Liver (tissue), 9 donors: ENCODE results near the gene ECE1. TPM values are rescaled to one million over a fixed set of nuclear protein-coding genes. Genes with fewer than 3 reads are reported as not detected.
"Not testable (repeated sequence)": the region's sequence is repeated elsewhere in the genome, so short reads cannot be mapped to it uniquely, and the experiment has no call there.

ENCODE experiments used
- DNase-seq: peaks from one replicate; pipeline ENCODE4 v3.0.0-alpha.2; 2017; ENCODE audit warnings: low spot score
- H3K27ac ChIP-seq, 2 donors: one replicate each; pipeline ENCODE4 v1.7.0; 2013; ENCODE audit warnings: inconsistent platforms in 2 of 2, low read length in 2 of 2, control low read depth in 1 of 2, low read depth in 1 of 2, mild to moderate bottlenecking in 1 of 2
- H3K27me3 ChIP-seq, 4 donors: one replicate each; pipeline versions ENCODE4 v1.6.1 to v1.7.0; 2013; ENCODE audit warnings: low read length in 3 of 4, inconsistent platforms in 1 of 4, mild to moderate bottlenecking in 1 of 4, moderate library complexity in 1 of 4; ENCODE audit not compliant: control insufficient read depth in 4 of 4, insufficient read depth in 4 of 4
- H3K36me3 ChIP-seq, 4 donors: one replicate each; pipeline versions ENCODE4 v1.6.1 to v1.7.0; 2013; ENCODE audit warnings: low read length in 3 of 4, mild to moderate bottlenecking in 3 of 4, low read depth in 1 of 4, moderate library complexity in 1 of 4; ENCODE audit not compliant: control insufficient read depth in 4 of 4, insufficient read depth in 3 of 4
- H3K4me1 ChIP-seq, 4 donors: one replicate each; pipeline versions ENCODE4 v1.6.1 to v1.7.0; 2013; ENCODE audit warnings: low read length in 3 of 4, mild to moderate bottlenecking in 3 of 4, moderate library complexity in 1 of 4; ENCODE audit not compliant: control insufficient read depth in 4 of 4, insufficient read depth in 4 of 4
- H3K4me3 ChIP-seq, 3 donors: one replicate each; pipeline versions ENCODE4 v1.6.1 to v1.7.0; 2013; ENCODE audit warnings: low read length in 3 of 3, control low read depth in 1 of 3, low read depth in 1 of 3, mild to moderate bottlenecking in 1 of 3
- H3K9ac ChIP-seq, 2 donors: one replicate each; pipeline ENCODE4 v1.7.0; 2013; ENCODE audit warnings: low read length in 2 of 2, mild to moderate bottlenecking in 2 of 2, moderate library complexity in 2 of 2, control low read depth in 1 of 2, low read depth in 1 of 2
- H3K9me3 ChIP-seq, 4 donors: one replicate each; pipeline versions ENCODE4 v1.6.1 to v1.7.0; 2013; ENCODE audit warnings: low read length in 3 of 4; ENCODE audit not compliant: control insufficient read depth in 4 of 4
- CTCF ChIP-seq: fragments of 150-350 bp; IDR thresholded peaks from 2 replicates; pipeline ENCODE4 v1.5.1; 2017; ENCODE audit warnings: improper control_type of control experiment, low read depth, low read length; ENCODE audit not compliant: missing input control
- EGR1 ChIP-seq, 2 donors: IDR thresholded peaks; 2 replicates each; pipeline ENCODE4 v1.6.1; 2016 to 2018; ENCODE audit warnings: antibody characterized with exemption in 2 of 2, low read depth in 2 of 2
- FOXA1 ChIP-seq: IDR thresholded peaks from 2 replicates; pipeline ENCODE4 v1.6.1; 2016; ENCODE audit warnings: antibody characterized with exemption
- FOXA2 ChIP-seq: IDR thresholded peaks from 2 replicates; pipeline ENCODE4 v1.6.1; 2016; ENCODE audit warnings: antibody characterized with exemption
- GABPA ChIP-seq, 2 donors: IDR thresholded peaks in 1 of 2; conservative IDR thresholded peaks in 1 of 2; 2 replicates each; pipeline ENCODE4 v1.6.1; 2016; ENCODE audit warnings: antibody characterized with exemption in 2 of 2, mild to moderate bottlenecking in 1 of 2, moderate library complexity in 1 of 2
- HNF4A ChIP-seq, 2 donors: conservative IDR thresholded peaks; 2 replicates each; pipeline ENCODE4 v1.6.1; 2016; ENCODE audit warnings: antibody characterized with exemption in 2 of 2, mild to moderate bottlenecking in 2 of 2
- HNF4G ChIP-seq: IDR thresholded peaks from 2 replicates; pipeline ENCODE4 v1.6.1; 2016; ENCODE audit warnings: antibody characterized with exemption
- NR2F2 ChIP-seq: IDR thresholded peaks from 2 replicates; pipeline ENCODE4 v1.6.1; 2016; ENCODE audit warnings: antibody characterized with exemption
- RAD21 ChIP-seq, 2 donors: IDR thresholded peaks; 2 replicates each; pipeline ENCODE4 v1.6.1; 2016; ENCODE audit warnings: antibody characterized with exemption in 2 of 2, mild to moderate bottlenecking in 2 of 2
- RXRA ChIP-seq, 2 donors: IDR thresholded peaks; 2 replicates each; pipeline ENCODE4 v1.6.1; 2017 to 2018; ENCODE audit warnings: antibody characterized with exemption in 2 of 2, mild to moderate bottlenecking in 1 of 2
- SP1 ChIP-seq: IDR thresholded peaks from 2 replicates; pipeline ENCODE4 v1.6.1; 2018; ENCODE audit warnings: antibody characterized with exemption, mild to moderate bottlenecking
- TAF1 ChIP-seq: conservative IDR thresholded peaks from 2 replicates; pipeline ENCODE4 v1.6.1; 2016; ENCODE audit warnings: antibody characterized with exemption, mild to moderate bottlenecking
- YY1 ChIP-seq: IDR thresholded peaks from 2 replicates; pipeline ENCODE4 v1.6.1; 2016; ENCODE audit warnings: antibody characterized with exemption, mild to moderate bottlenecking
- WGBS: extraction: QIAGEN DNeasy Blood & Tissue Kit; methylation state at CpG from one replicate; pipeline ENCODE4 v1.1.7; 2013; 5-methylcytosine and 5-hydroxymethylcytosine counted together
- polyA plus RNA-seq, 2 donors: library from polyadenylated mRNA; stranded (reverse) in 1 of 2; unstranded in 1 of 2; fragments of 200-250 nt in 1 of 2; fragments of >200 nt in 1 of 2; fragmentation: Nextera tagmentation in 1 of 2; extraction: Ambion mirVana in 1 of 2; gene quantifications; one replicate each; pipeline versions ENCODE4 v1.2.1 to v1.2.3, GENCODE V29; 2013 to 2015
- total RNA-seq, 2 donors: library from RNA; depleted of rRNA; stranded (reverse); fragments of >200 nt; gene quantifications; one replicate each; pipeline ENCODE4 v1.2.3, GENCODE V29; 2014
- TF ChIP-seq, protein P1 (sequence below): IDR thresholded peaks from 2 replicates; pipeline ENCODE4 v1.6.1; 2016; ENCODE audit warnings: antibody characterized with exemption
- TF ChIP-seq, protein P2 (sequence below): IDR thresholded peaks from 2 replicates; pipeline ENCODE4 v1.6.1; 2016; ENCODE audit warnings: antibody characterized with exemption
- TF ChIP-seq, protein P3 (sequence below): IDR thresholded peaks from 2 replicates; pipeline ENCODE4 v1.6.1; 2016; ENCODE audit warnings: antibody characterized with exemption, mild to moderate bottlenecking
- donor health status: healthy.
- donor health status: healthy.
- donor health status: healthy.
- donor health status: healthy.
- donor health status: healthy.

ECE1 gene
- total and polyA plus RNA-seq, 4 donors, result 29.3 to 46.4 (median 39.6) TPM

- H3K27me3 ChIP-seq, result no peaks in the 10 kb centered on the region
- peak overlapping the region; percentile 67 to 90 (median 69) for H3K4me3 ChIP-seq
- no peaks in the 10 kb centered on the region for H3K9me3 ChIP-seq
- H3K9ac ChIP-seq, result peak overlapping the region; percentile 51 to 60
- H3K4me1 ChIP-seq, result peaks cover 2 to 25% (median 12%) of the 10 kb centered on the region in 4 donors
- peaks cover 0 to 1% (median 0%) of the 10 kb centered on the region in 4 donors for H3K36me3 ChIP-seq
- DNase-seq, result no peak
- 9% methylated on average over 12 of the region's 12 CpGs for WGBS
- TF ChIP-seq NR2F2 (no peak), HNF4A (conservative IDR thresholded peaks at IDR 0.05) (peak; percentile 27 to 43), YY1 (no peak), SP1 (peak; percentile 14), EGR1 (IDR thresholded peaks at IDR 0.05; ENCODE audit: low read depth in 2 of 2) (no peak), HNF4G (peak; percentile 7), RAD21 (IDR thresholded peaks at IDR 0.05) (peak in 1 of 2 donors; percentile 1), GABPA (IDR thresholded peaks at IDR 0.05 in 1 of 2, conservative IDR thresholded peaks at IDR 0.05 in 1 of 2) (no peak), CTCF (no peak), TAF1 (peak; percentile 25), FOXA2 (no peak), FOXA1 (no peak), RXRA (IDR thresholded peaks at IDR 0.05) (peak; percentile 78 to 81)
- TF ChIP-seq, protein P1, sequence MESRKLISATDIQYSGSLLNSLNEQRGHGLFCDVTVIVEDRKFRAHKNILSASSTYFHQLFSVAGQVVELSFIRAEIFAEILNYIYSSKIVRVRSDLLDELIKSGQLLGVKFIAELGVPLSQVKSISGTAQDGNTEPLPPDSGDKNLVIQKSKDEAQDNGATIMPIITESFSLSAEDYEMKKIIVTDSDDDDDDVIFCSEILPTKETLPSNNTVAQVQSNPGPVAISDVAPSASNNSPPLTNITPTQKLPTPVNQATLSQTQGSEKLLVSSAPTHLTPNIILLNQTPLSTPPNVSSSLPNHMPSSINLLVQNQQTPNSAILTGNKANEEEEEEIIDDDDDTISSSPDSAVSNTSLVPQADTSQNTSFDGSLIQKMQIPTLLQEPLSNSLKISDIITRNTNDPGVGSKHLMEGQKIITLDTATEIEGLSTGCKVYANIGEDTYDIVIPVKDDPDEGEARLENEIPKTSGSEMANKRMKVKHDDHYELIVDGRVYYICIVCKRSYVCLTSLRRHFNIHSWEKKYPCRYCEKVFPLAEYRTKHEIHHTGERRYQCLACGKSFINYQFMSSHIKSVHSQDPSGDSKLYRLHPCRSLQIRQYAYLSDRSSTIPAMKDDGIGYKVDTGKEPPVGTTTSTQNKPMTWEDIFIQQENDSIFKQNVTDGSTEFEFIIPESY, result no peak
- TF ChIP-seq, protein P2, sequence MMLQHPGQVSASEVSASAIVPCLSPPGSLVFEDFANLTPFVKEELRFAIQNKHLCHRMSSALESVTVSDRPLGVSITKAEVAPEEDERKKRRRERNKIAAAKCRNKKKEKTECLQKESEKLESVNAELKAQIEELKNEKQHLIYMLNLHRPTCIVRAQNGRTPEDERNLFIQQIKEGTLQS, result no peak
- H3K27ac ChIP-seq, result peak overlapping the region; percentile 90 to 96
Measured at GRCh38 chr1:21174654-21175323, 115.5 kb downstream of the ECE1 start.

DNA sequence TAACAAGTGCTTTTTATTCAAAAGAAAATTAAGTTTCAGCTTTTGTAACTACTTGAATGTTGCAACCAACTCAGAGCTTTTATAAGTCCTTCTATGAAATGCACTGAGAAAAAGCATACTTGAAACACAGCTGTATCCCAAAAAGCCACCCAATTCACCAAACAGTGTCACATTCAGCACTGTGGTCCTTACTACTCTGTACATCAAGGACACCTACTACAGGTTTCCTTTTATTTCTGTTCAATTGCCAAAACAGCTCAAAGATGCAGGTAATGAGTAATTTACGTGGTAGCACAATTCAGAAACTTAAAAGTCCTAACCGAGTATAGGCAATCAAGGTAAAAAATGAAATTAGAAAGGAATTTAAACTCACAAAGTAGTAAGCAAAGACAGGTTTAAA lies 116.0 kb downstream of the ECE1 start:
- Histone ChIP-seq H3K27ac (peak overlapping the region; percentile 90 to 96), H3K9ac (peak overlapping the region; percentile 39 to 69), H3K36me3 (peaks cover 0 to 1% (median 0%) of the 10 kb centered on the region in 4 donors), H3K4me3 (peak overlapping the region in 2 of 3 donors; percentile 69 to 90), H3K27me3 (no peaks in the 10 kb centered on the region), H3K9me3 (no peaks in the 10 kb centered on the region), H3K4me1 (peaks cover 2 to 25% (median 12%) of the 10 kb centered on the region in 4 donors)
- no peak for TF ChIP-seq GABPA (IDR thresholded peaks at IDR 0.05 in 1 of 2, conservative IDR thresholded peaks at IDR 0.05 in 1 of 2)
- TF ChIP-seq, protein P3, sequence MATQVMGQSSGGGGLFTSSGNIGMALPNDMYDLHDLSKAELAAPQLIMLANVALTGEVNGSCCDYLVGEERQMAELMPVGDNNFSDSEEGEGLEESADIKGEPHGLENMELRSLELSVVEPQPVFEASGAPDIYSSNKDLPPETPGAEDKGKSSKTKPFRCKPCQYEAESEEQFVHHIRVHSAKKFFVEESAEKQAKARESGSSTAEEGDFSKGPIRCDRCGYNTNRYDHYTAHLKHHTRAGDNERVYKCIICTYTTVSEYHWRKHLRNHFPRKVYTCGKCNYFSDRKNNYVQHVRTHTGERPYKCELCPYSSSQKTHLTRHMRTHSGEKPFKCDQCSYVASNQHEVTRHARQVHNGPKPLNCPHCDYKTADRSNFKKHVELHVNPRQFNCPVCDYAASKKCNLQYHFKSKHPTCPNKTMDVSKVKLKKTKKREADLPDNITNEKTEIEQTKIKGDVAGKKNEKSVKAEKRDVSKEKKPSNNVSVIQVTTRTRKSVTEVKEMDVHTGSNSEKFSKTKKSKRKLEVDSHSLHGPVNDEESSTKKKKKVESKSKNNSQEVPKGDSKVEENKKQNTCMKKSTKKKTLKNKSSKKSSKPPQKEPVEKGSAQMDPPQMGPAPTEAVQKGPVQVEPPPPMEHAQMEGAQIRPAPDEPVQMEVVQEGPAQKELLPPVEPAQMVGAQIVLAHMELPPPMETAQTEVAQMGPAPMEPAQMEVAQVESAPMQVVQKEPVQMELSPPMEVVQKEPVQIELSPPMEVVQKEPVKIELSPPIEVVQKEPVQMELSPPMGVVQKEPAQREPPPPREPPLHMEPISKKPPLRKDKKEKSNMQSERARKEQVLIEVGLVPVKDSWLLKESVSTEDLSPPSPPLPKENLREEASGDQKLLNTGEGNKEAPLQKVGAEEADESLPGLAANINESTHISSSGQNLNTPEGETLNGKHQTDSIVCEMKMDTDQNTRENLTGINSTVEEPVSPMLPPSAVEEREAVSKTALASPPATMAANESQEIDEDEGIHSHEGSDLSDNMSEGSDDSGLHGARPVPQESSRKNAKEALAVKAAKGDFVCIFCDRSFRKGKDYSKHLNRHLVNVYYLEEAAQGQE, result no peak
- TF ChIP-seq, protein P2, result no peak
- TF ChIP-seq, protein P1, result no peak
- DNase-seq, result no peak
- 50% methylated on average over 2 of the region's 2 CpGs for WGBS

GRCh38 chr1:21173096-21173495 lies 117.2 kb downstream of the ECE1 start:
- DNase-seq, H3K27me3 ChIP-seq, H3K9ac ChIP-seq, H3K27ac ChIP-seq, H3K36me3 ChIP-seq, H3K4me3 ChIP-seq, H3K9me3 ChIP-seq: not testable (repeated sequence)
- 90% methylated on average over 12 of the region's 12 CpGs for WGBS
- H3K4me1 ChIP-seq, result peaks cover 2 to 25% (median 12%) of the 10 kb centered on the region in 4 donors
